Endometrial microvascular endothelial cells (primary cell): ENCODE measurements around the gene NQO2. TPM values are rescaled to one million over a fixed set of nuclear protein-coding genes. Genes with fewer than 3 reads are reported as not detected.
"Not testable (repeated sequence)": the region's sequence is repeated elsewhere in the genome, so short reads cannot be mapped to it uniquely, and the experiment has no call there.

ENCODE experiments used
- in situ Hi-C: cut with HindIII; loops from 2 replicates; pipeline ENCODE4 v1.10.0; 2017; ENCODE audit warnings: low sequenced_read_pairs, low pct_unique_long_range_greater_than_20kb; ENCODE audit errors: inconsistent ontology term
- total RNA-seq: library from RNA; depleted of rRNA; stranded (reverse); fragments of >200 nt; gene quantifications from one replicate; pipeline ENCODE4 v1.2.3, GENCODE V29; 2015; ENCODE audit errors: inconsistent ontology term

Gene NQO2
- total RNA-seq, 1 donor from 2014 or later: 74.1 TPM

DNA sequence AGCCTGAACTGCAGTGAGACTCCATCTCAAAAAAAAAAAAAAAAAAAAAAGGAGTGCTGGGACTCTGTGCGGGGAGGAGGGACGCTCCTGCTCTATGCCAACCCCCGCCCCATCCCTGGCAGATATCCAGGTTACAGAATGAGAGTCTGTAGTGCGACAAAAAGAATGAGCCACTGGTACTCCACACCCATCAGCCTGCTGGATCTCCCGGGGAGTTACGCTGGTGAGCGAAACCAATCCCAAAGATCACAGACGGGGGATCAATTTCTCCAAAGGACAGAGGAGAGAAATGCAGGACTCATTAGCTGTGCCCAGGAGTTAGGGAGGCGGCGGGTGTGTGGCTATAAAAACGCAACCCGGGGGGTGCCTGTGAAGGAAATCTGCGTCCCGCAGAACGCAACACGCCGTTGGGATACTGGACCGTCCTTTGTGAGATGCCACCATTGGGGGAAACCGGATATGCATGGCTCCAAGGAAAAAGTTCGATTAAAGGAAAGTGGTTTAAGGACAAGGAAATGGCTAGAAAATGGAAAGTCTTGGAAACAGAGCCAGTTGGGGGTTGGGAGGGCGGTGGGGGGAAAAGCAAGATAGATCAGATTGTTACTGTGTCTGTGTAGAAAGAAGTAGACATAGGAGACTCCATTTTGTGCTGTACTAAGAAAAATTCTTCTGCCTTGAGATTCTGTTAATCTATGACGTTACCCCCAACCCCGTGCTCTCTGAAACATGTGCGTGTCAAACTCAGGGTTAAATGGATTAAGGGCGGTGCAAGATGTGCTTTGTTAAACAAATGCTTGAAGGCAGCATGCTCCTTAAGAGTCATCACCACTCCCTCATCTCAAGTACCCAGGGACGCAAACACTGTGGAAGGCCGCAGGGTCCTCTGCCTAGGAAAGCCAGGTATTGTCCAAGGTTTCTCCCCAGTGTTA lies 54.8 kb downstream of the NQO2 start:
- in situ Hi-C loops: not testable (repeated sequence)

GRCh38 chr6:3055158-3055499 lies 55.4 kb downstream of the NQO2 start:
- in situ Hi-C loops: not testable (repeated sequence)

GRCh38 chr6:3057063-3057770 lies 57.5 kb downstream of the NQO2 start:
- in situ Hi-C loops: no loop called here

GRCh38 chr6:3058957-3059356 lies 59.3 kb downstream of the NQO2 start:
- in situ Hi-C loops: no loop called here

- in situ Hi-C loops: not testable (repeated sequence)
Observed at GRCh38 chr6:3060092-3060491, 60.4 kb downstream of the NQO2 start.

DNA sequence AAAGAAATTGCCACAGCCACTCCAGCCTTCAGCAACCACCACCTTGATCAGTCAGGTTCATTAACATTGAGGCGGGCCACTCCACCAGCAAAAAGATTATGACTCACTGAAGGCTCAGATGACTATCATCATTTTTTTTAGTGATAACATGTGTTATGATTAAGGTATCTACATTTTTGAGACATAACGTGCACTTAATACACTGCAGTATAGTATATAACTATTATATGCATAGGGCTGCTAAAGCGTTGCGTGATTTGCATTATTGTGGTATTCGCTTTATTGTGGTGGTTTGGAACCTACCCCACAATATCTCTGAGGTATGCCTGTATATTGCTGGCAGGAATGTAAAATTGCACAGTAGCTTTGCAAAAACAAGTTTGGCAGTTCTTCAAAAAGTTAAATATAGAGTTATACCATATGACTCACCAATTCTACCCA lies 61.8 kb downstream of the NQO2 start:
- in situ Hi-C loops: no loop called here

GRCh38 chr6:3063340-3063732 lies 63.6 kb downstream of the NQO2 start:
- in situ Hi-C loops: not testable (repeated sequence)

DNA sequence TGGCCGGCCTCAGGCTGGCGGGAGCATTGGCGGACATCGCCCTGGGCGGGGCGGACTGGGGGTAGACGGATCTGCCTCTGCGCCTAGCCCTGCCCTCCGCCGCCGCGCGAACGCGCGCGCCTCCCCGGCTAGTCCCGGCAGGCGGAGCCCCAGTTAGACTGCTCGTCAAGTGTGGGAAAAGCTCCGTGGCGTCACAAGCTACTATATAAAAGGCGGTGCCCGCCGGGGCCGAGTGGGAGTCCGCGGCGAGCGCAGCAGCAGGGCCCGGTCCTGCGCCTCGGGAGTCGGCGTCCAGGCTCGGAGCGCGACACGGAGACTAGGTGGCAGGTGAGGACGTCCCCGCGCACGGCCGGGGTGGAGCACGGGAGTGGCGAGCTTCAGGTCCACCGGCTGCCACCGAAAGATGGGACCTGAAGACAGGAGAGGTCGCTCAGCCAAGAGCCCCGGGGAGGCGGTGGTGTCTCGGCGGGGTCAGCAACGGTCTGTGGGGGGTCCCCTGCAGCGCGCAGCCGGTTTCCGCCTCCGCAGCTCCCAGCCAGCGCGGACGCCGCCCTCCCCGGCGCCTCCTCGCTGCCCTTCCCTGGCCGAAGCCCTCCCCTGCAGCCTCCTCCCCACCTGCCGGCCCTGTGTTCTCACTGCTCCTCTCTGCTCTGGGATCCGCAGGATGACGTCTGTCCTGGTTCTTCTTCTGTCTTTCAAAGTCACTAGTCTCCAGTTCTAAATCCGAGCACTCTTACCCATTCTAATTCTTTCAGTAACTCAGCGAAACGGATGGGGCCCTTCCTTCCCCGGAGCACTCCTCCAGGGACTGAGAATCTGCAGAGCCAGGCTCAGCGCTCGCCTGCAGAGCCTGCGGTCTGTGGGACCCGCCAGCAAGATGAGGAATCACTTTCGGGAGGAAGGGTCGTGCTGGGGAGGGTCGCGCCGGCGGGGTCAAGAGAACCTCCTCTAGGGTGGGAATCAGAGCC lies 64.3 kb downstream of the NQO2 start:
- in situ Hi-C loops: no loop called here

DNA sequence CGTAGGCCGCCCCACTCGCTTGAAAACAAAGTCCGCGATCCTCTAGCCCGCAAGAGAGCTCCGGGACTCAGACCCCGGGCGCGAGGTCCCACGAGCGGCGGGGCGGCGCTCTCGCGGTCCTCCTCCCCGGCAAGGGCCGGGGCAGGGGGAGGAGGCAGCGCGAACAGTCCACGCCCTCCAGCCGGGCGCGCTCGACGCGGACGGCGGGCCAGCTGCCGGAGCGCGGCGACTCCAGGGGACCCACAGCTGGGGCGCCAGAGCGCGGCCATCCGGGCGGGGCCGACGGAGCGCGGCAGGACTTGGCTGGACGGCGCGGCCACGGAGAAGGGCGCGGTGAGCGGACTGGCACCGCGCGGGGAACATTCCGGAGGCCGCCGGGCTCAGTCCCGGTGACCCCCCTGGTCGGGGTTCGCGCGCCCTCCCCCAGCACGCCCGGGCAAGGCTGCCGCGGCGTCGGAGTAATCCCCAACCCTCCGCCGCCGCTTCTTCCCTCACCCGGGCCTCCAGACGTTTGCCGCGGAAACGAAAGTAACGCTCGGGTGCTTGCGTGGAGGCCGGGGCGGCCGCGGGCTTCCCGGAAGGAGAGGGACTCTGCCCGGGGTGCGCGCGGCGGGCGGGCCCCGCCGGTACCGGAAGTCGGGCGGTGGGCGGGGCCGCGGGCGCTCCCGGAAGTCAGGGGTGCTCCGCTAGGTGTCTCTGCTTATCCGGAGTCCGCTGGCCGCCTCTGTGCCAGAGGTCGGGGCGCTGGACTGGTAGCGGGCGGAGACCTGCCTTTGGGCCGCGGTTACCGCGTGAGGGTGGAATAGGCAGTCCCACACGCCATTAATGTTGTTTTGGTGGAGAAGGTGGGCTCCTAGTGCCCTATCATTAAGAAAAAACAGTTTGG lies 68.9 kb downstream of the NQO2 start, which contains the start of gene RIPK1:
Gene RIPK1, plus strand, starts transcription at position 166 of the 886 bp plus-strand sequence. CDS start 8,330 bp downstream, outside the sequence.
- in situ Hi-C loops: no loop called here

Other genes starting within 250 kb of the NQO2 start
- gene MYLK4, start 249.0 kb upstream of the NQO2 start, total RNA-seq: 0.56 TPM
- gene WRNIP1, start 234.5 kb upstream of the NQO2 start, total RNA-seq: 61.1 TPM
- 71.8 TPM for gene SERPINB1, start 158.0 kb upstream of the NQO2 start, total RNA-seq
- gene SERPINB9, start 96.6 kb upstream of the NQO2 start, total RNA-seq: 75.5 TPM
- gene SERPINB6, start 28.3 kb upstream of the NQO2 start, total RNA-seq: 179 TPM
- gene RIPK1, start 68.6 kb downstream of the NQO2 start, total RNA-seq: 20.0 TPM
- 20.0 TPM for gene BPHL, start 118.8 kb downstream of the NQO2 start, total RNA-seq
- gene TUBB2A, start 157.7 kb downstream of the NQO2 start, total RNA-seq: 214 TPM
- 7.4 TPM for gene TUBB2B, start 227.8 kb downstream of the NQO2 start, total RNA-seq